Mononuclear cell (primary cell): ENCODE results near the gene CCND2. TPM values are rescaled to one million over a fixed set of nuclear protein-coding genes. Genes with fewer than 3 reads are reported as not detected.
"Not testable (repeated sequence)": the region's sequence is repeated elsewhere in the genome, so short reads cannot be mapped to it uniquely, and the experiment has no call there.

Experiments used
- H3K27me3 ChIP-seq: 2 replicates; pipeline ENCODE4 v1.6.0; 2011; ENCODE audit warnings: low read length, control low read depth; ENCODE audit not compliant: insufficient read depth
- H3K4me1 ChIP-seq: 2 replicates; pipeline ENCODE4 v1.5.1; 2011; ENCODE audit warnings: mild to moderate bottlenecking, low read length, control low read depth; ENCODE audit not compliant: insufficient read depth
- H3K4me3 ChIP-seq: 2 replicates; pipeline ENCODE4 v1.5.1; 2011; ENCODE audit warnings: mild to moderate bottlenecking, low read length, moderate library complexity
- H3K9me3 ChIP-seq: 2 replicates; pipeline ENCODE4 v1.5.1; 2011; ENCODE audit warnings: low read depth, mild to moderate bottlenecking, control low read depth, low read length
- total RNA-seq: library from RNA; depleted of rRNA; stranded (reverse); fragments of >200 nt; gene quantifications from one replicate; pipeline ENCODE4 v1.2.3, GENCODE V29; 2012

The CCND2 gene
- total RNA-seq, result 60.7 TPM

DNA sequence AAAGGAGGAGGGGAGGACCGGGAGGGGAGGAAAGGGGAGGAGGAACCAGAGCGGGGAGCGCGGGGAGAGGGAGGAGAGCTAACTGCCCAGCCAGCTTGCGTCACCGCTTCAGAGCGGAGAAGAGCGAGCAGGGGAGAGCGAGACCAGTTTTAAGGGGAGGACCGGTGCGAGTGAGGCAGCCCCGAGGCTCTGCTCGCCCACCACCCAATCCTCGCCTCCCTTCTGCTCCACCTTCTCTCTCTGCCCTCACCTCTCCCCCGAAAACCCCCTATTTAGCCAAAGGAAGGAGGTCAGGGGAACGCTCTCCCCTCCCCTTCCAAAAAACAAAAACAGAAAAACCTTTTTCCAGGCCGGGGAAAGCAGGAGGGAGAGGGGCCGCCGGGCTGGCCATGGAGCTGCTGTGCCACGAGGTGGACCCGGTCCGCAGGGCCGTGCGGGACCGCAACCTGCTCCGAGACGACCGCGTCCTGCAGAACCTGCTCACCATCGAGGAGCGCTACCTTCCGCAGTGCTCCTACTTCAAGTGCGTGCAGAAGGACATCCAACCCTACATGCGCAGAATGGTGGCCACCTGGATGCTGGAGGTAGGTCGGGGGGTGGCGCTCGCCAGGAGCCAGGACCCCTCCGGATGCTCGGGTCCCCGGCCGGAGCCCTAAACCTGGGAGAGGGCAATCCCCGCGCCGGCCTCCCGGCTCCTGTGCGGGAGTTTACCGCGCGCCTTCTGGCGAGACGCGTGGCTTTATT is at the start of gene CCND2:
Gene CCND2 (plus strand): TSS at position 111 of the 744 bp plus-strand sequence. CDS start 279 bp downstream, at position 390.
- Histone ChIP-seq H3K9me3 (no peaks in the 10 kb centered on the region), H3K27me3 (peaks cover 7% of the 10 kb centered on the region), H3K4me3 (peak within 1 kb of the TSS; percentile 72), H3K4me1 (peaks cover 81% of the 10 kb centered on the region)

DNA sequence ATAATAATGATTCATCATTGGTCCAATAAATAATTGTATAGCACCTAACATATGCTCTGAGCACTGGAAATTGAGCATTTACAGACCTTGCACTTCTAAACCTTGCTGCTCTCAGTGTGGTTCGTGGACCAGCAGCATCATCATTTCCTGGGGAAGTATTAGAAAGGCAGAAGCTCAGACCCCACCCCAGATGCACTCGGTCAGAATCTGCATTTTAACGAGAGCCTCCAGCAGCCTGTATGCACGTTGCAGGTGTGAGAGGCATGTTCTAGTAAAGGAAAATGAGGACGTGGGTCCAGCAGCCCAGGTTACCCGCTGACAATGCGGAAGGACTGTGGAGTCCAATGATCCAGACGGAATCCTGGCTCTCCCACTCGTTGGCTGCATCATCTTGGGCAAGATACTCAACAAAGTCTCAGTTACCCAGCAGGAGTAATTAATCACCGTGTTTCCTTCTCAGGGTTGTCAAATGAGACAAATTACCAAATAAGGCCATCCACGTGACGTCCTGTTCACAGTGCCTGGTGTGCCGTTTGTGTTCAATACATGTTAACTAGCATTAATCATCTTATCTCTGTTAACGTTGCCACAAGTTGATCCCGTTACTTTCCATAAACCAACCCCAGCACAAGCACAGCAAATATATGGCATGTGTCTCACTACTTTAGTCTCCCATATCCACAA is 49.2 kb upstream of the CCND2 start:
- Histone ChIP-seq H3K4me1 (peaks cover 40% of the 10 kb centered on the region), H3K4me3 (no peak overlapping the region), H3K27me3 (no peaks in the 10 kb centered on the region), H3K9me3 (no peaks in the 10 kb centered on the region)

DNA sequence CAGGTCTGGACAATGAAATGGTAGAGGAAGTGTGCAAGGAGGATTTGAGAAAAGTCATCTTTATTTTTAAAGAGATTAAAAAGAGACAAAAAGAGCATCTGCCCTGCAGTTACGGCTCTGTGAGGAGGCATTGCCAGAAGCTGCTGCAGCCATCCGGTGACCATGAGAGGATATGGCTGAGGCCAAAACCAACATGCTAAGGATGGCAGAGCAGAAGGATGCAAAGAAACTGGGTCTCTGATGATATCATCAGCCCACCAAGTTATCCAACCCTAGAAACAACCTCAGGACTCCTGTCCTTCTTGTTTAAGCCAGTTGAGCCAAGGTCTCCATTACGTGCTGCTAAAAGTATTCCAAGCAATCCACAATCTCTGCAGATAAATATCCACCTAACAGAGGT is 48.0 kb upstream of the CCND2 start:
- Histone ChIP-seq H3K4me3 (no peak overlapping the region), H3K27me3 (no peaks in the 10 kb centered on the region)

DNA sequence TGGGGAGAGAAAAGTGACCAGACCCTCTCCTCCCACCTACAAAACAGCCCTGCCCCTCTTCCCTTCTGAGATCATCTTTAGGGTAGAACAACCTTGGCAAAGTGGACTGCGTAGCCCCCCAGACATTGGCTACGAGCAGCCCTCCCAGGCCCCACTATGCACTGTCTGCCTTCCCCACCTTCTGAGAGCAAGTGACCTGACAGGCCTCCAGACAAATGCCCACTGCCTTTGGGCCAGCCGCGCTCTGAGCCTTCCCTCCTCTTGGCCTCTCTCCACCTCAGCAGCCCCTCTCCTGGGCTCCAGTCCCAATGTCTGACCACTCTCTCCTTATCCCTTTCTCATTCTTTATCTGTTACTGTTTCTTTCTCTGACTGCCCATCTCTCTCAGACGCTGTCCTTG is 46.5 kb upstream of the CCND2 start:
- H3K9me3 ChIP-seq, result no peaks in the 10 kb centered on the region
- no peaks in the 10 kb centered on the region for H3K27me3 ChIP-seq
- H3K4me1 ChIP-seq, result peaks cover 31% of the 10 kb centered on the region
- no peak overlapping the region for H3K4me3 ChIP-seq

More for the DNA sequence above, 48.0 kb upstream of the CCND2 start:
- peaks cover 32% of the 10 kb centered on the region for H3K4me1 ChIP-seq
- H3K9me3 ChIP-seq, result no peaks in the 10 kb centered on the region

DNA sequence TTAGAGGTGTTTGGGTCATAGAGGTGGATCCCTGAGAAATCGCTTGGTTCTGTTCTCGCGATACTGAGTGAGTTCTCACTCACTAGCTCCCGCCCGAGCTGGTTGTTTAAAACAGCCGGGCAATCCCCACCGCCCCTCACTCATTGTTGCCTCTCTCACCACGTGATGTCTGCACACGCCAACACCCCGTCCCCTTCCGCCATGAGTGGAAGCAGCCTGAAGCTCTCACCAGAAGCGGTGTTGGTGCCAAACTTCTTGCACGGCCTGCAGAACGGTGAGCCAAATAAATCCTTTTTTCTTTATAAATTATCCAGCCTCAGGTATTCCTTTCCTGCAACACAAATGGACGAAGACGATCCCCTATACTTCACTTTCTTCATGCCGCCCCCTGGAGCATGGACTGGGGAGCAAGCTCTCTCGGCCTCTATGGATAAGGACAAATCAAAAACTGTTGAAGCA is 45.4 kb upstream of the CCND2 start:
- H3K4me3 ChIP-seq, result no peak overlapping the region
- peaks cover 26% of the 10 kb centered on the region for H3K4me1 ChIP-seq
- H3K27me3 ChIP-seq, result no peaks in the 10 kb centered on the region
- H3K9me3 ChIP-seq, result no peaks in the 10 kb centered on the region

DNA sequence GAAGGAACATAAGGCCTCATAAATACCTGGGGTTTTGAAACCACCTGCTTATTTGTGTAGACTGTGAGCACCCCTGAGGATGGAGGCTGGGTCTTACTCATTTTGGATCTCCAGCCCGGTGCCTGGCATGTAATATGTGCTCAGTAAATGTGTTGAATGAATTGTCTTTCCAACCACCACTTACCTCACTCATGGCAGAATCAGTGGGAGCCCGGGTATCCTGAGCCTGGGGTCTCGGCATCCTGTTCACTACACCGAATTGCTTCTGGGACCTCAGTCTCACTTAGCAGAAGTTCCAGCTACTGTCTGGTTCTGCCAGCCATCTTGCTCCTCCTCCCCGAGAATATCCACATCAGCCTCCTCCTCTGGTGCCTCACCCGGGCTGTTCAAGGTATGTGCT is 43.0 kb upstream of the CCND2 start:
- H3K4me3 ChIP-seq, result no peak overlapping the region
- no peaks in the 10 kb centered on the region for H3K9me3 ChIP-seq
- H3K27me3 ChIP-seq, result peaks cover 2% of the 10 kb centered on the region
- peaks cover 6% of the 10 kb centered on the region for H3K4me1 ChIP-seq

DNA sequence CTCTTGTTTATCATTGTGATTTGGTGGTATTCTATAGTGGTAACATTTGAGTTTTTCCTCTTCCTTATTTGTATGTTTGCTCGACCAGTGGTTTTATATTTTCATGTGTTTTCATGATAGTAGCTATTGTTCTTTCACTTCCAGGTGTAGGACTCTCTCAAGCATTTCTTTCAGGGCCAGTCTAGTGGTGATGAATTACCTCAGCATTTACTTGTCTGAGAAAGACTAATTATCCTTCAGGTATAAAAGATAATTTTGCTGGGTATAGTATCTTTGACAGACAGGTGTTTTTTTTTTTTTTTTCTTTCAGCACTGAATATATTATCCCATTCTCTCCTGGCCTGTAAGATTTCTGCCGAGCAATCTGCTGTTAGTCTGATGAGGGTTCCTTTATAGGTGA is 35.0 kb upstream of the CCND2 start:
- no peak overlapping the region for H3K4me3 ChIP-seq
- peaks cover 32% of the 10 kb centered on the region for H3K4me1 ChIP-seq
- H3K9me3 ChIP-seq, result peaks cover 25% of the 10 kb centered on the region
- H3K27me3 ChIP-seq, result peaks cover 2% of the 10 kb centered on the region

DNA sequence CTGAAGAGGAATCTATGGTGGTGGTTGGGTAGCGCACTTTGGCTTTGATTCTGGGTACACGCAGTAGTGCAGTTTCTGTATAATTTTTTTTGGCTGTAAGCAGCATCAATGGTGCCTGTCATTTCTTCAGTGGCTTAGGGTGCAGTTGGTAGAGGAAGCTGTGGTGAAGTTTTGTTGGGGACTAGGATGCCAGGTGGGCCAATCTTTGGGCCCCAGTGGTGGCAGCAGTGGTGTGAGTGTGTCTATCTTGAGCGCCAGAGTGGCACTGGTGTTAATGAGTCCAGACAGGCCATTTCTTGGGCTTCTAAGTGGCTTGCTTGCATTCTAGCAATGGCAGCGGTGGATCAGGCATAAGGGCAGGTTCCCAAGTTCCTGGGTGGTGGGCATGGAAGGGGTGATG is 33.8 kb upstream of the CCND2 start:
- peaks cover 2% of the 10 kb centered on the region for H3K27me3 ChIP-seq
- peaks cover 36% of the 10 kb centered on the region for H3K4me1 ChIP-seq
- peaks cover 25% of the 10 kb centered on the region for H3K9me3 ChIP-seq
- H3K4me3 ChIP-seq, result no peak overlapping the region

DNA sequence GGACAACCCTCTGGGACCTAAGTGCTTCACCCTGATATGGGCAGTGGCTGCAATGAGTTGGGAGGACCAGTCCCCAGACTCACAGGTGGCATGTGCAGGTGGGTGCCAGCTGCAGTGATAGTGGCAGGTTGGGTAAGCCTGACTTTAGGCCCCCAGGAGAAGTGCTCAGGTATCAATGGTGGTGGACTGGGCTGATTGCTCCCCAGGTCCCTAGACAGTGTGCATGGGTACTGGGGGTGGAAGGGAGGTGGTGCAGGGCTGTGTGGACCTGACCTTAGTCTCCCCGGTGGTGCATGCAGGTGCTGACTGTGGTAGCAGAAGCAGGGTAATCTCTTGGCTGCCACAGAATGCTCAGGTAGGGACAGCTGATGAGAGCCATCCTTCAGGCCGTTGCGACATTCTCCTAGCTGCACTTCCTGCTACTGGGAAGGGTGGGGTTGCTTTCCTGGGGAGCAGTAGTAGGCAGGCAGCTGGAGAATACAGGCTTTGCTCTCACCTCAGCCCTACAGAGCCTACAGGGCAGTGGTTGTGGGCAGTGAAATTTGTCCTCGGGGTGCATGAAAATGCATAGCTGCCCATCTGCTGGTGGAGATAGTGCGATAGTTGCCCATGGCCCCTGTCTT is 33.3 kb upstream of the CCND2 start:
- peaks cover 37% of the 10 kb centered on the region for H3K4me1 ChIP-seq
- H3K27me3 ChIP-seq, result peaks cover 2% of the 10 kb centered on the region
- peaks cover 25% of the 10 kb centered on the region for H3K9me3 ChIP-seq
- H3K4me3 ChIP-seq, result no peak overlapping the region

DNA sequence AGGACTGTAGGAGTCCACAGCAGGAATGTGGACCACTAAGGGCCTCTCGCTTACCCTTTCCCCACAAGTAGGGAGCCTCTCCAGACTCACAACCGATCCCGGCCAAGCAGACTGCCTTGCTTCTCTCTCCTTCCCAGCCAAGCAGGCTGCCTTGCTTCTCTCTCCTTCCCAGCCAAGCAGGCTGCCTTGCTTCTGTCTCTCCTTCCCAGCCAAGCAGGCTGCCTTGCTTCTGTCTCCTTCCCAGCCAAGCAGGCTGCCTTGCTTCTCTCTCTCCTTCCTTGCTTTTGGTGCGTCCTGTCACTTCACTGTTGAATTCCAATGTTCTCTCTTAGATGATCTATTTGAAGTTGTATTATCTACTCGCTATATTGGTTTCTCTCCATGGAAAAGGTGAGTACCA is 32.6 kb upstream of the CCND2 start:
- Histone ChIP-seq H3K27me3 (no peaks in the 10 kb centered on the region), H3K9me3 (peaks cover 25% of the 10 kb centered on the region), H3K4me3 (no peak overlapping the region), H3K4me1 (peaks cover 40% of the 10 kb centered on the region)

DNA sequence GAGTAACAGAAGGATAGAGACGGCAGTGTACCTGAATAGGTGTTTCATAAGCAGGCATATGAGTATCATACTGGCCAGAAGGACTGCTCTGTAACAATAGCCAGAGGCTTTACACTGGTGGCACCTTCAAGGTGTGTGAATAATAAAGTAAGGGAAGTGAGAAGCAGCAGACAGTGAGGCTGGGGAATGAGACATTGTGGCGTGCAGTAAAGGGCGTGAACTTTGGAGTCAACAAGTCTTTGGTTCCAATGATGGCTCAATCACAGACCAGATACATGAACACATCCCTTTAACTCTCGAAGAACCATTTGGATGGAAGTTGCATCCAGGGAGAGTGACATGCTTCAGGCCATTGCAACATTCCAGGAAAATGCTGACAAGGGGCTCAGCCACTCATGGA is 32.0 kb upstream of the CCND2 start:
- Histone ChIP-seq H3K9me3 (peaks cover 25% of the 10 kb centered on the region), H3K27me3 (no peaks in the 10 kb centered on the region), H3K4me1 (peaks cover 43% of the 10 kb centered on the region), H3K4me3 (no peak overlapping the region)

DNA sequence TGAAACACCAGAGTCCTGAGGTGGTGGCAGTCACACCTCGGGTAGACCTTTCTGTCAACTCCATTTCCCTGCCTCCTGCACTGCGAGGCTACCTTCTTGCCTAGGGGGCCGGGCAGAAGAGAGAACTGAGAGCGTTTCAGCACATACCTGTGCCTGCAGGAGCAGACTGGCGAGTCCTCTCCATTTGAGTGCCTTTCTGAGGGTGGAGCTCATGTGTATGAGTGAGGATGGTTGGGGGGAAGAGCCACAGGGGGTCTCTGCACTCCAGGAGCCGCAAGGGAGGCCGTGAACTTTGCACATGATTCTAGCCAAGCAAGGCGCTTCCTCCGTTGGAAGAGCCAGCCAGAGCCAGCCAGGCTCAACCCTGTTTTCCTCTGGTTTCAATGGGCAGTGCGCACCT is 31.0 kb upstream of the CCND2 start:
- peaks cover 43% of the 10 kb centered on the region for H3K4me1 ChIP-seq

DNA sequence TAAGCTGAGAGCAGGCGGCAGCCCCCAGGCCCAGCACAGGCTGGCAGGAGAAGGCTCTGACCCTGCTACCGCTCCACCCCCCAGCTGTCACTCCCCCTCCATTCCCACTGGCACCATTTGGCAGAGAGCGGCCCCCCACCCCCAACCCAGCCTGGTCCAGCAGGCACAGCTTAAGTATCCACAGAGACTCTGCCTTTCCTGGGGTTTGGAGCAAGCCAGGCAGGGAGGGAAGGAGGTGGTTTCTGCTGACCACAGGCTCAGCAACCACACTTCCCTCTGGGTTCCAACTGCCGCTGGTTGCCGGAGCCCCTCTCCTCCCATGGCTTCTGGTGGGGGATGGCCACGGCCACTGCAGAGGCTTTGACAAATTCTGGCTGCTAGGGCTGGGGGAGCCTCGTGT is 30.5 kb upstream of the CCND2 start:
- peaks cover 12% of the 10 kb centered on the region for H3K9me3 ChIP-seq
- H3K4me1 ChIP-seq, result peaks cover 43% of the 10 kb centered on the region
- H3K27me3 ChIP-seq, result no peaks in the 10 kb centered on the region
- no peak overlapping the region for H3K4me3 ChIP-seq

More for the DNA sequence above, 31.0 kb upstream of the CCND2 start:
- peaks cover 17% of the 10 kb centered on the region for H3K9me3 ChIP-seq
- H3K4me3 ChIP-seq, result no peak overlapping the region
- H3K27me3 ChIP-seq, result no peaks in the 10 kb centered on the region

DNA sequence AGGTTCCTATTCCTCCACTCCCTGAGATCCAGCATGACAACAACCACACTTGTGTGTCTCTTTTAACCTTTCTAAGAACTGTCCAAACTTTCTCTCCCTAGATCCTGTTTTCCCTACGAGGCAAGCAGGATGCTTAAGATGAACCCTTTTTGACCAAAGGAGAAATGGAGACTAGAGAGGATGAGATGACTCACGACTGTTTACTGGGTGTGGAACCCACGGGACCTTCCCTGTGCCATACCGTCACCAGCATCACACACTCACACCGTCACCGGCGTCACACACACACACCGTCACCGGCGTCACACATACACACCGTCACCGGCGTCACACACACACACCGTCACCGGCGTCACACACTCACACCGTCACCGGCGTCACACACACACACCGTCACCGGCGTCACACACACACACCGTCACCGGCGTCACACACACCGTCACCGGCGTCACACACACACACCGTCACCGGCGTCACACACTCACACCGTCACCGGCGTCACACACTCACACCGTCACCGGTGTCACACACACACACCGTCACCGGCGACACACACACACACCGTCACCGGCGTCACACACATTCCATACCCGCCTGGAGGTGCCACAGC is 30.0 kb upstream of the CCND2 start:
- H3K9me3 ChIP-seq, H3K27me3 ChIP-seq, H3K4me3 ChIP-seq: not testable (repeated sequence)
- peaks cover 43% of the 10 kb centered on the region for H3K4me1 ChIP-seq

DNA sequence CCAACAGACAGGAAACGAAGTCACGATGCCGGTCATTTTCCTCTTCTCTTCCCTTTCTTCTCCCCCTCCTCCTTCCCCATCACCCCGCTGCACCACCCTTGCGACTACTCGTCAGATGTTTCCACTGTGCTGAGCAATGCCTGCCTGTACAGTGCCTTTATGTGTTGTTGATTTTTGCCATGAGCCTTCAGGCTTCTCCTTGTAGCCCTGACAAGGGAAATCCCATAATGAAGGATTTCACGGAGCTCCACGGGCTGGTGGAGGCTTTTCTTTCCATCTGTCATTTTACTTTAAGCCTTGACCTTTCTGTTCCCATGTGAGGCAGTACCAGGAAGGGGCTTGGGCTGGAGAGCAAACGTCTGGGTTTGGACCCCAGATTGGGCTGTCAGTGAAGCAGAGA is 28.7 kb upstream of the CCND2 start:
- Histone ChIP-seq H3K9me3 (no peaks in the 10 kb centered on the region), H3K4me3 (no peak overlapping the region), H3K27me3 (no peaks in the 10 kb centered on the region), H3K4me1 (peaks cover 43% of the 10 kb centered on the region)
